Esophagus squamous epithelium (tissue), 4 donors: ENCODE measurements around the gene TRIM33.

Experiments
- POLR2A ChIP-seq, 4 donors: fragments of 450-650 bp; IDR thresholded peaks; one replicate each; pipeline ENCODE4 v1.6.1; 2017; ENCODE audit warnings: antibody characterized with exemption in 4 of 4, mild to moderate bottlenecking in 4 of 4, moderate library complexity in 3 of 4
- TF ChIP-seq, protein P1 (sequence below), 6 experiments: fragments of 450-650 bp in 4 of 6; fragments of 200-600 bp in 2 of 6; sonication (generic) in 2 of 6; IDR thresholded peaks; one replicate each; pipeline ENCODE4 v1.5.1; 2016 to 2019; ENCODE audit warnings: antibody characterized with exemption in 6 of 6, mild to moderate bottlenecking in 4 of 6, moderate library complexity in 4 of 6

DNA sequence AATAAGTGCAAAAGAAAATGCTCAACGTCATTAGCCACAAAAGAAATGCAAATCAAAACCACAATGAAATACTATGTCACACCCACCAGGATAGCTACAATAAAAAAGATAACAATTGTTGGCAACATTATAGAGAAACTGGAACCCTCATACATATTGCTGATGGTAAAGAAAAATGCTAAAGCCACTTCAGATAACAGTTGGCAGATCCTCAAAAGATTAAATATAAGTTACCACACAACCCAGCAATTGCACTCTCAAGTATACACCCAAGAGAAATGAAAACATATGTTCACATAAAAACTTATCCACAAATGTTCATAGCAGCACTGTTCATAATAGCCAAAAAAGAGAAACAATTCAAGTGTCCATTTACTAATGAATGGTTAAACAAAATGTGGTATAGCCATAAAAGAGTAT lies 20.7 kb downstream of the TRIM33 start:
- no peak for TF ChIP-seq POLR2A (IDR thresholded peaks at IDR 0.05)
- TF ChIP-seq, protein P1, sequence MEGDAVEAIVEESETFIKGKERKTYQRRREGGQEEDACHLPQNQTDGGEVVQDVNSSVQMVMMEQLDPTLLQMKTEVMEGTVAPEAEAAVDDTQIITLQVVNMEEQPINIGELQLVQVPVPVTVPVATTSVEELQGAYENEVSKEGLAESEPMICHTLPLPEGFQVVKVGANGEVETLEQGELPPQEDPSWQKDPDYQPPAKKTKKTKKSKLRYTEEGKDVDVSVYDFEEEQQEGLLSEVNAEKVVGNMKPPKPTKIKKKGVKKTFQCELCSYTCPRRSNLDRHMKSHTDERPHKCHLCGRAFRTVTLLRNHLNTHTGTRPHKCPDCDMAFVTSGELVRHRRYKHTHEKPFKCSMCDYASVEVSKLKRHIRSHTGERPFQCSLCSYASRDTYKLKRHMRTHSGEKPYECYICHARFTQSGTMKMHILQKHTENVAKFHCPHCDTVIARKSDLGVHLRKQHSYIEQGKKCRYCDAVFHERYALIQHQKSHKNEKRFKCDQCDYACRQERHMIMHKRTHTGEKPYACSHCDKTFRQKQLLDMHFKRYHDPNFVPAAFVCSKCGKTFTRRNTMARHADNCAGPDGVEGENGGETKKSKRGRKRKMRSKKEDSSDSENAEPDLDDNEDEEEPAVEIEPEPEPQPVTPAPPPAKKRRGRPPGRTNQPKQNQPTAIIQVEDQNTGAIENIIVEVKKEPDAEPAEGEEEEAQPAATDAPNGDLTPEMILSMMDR (IDR thresholded peaks at IDR 0.05) = no peak
